NCI-H1930 (cell line): ENCODE results near the gene AHCYL1.
A peak's percentile ranks its signal among the peaks of the same experiment; 100 is the strongest.
"Not testable (repeated sequence)": the region's sequence is repeated elsewhere in the genome, so short reads cannot be mapped to it uniquely, and the experiment has no call there.

Experiments used
- DNase-seq, 2 experiments: peaks; one replicate each; lab custom pipeline; 2025; lab: John Stamatoyannopoulos, UW

Gene AHCYL1

GRCh38 chr1:109997867-109998229 lies 13.3 kb downstream of the AHCYL1 start:
- no peak for DNase-seq

- no peak for DNase-seq
These were observed 18.1 kb downstream of the AHCYL1 start for GRCh38 chr1:110002695-110003094.

GRCh38 chr1:110003747-110004428 lies 19.3 kb downstream of the AHCYL1 start:
- no peak for DNase-seq

GRCh38 chr1:110004583-110004982 lies 20.0 kb downstream of the AHCYL1 start:
- no peak for DNase-seq

DNA sequence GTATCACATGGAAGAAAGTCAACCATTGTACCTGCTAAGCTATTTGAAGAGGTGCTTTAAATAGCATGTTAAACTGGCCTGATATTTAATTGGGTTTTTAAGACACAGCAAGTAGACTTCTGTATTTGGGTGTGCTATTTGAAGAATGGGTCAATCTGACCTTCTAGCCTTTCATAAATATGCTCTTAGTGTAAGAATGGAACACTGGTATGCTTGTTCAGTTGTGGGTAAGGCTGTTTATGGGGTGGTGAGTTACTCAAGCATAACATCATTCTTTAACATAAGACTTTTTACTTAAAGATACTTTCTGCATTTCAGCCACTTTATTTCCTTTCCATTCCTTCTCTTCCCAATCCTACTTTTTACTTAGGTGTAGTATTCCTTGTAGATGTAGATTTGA lies 21.4 kb downstream of the AHCYL1 start:
- no peak for DNase-seq

GRCh38 chr1:110006516-110006915 lies 22.0 kb downstream of the AHCYL1 start:
- DNase-seq, result no peak

GRCh38 chr1:110007046-110007830 lies 22.7 kb downstream of the AHCYL1 start:
- DNase-seq, result no peak

- no peak for DNase-seq
These were observed 24.5 kb downstream of the AHCYL1 start for GRCh38 chr1:110008971-110009565.

DNA sequence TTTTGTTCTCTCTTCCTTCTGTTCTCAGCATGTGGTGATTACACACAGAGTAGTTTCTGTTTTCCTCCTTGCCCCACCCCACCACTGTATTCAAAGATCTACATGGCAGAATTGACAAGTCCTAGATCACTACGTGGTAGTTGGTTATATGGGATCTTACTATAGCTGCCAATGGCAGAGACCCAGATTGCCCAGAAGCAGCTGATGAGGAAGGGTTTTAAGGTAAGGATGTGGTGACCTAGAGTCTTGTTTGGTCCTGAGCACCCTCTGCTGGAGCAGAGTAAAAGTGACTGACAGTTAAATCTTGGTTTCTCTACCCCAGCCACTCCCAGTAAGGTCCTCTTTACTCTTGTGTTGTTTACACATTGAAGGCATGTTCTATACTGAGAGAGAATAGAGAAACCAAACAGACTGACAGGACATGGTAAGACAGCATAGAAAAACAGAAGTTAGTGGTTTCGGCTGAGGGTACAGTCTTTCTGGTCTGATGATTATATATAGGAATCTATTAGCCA lies 27.0 kb downstream of the AHCYL1 start:
- DNase-seq, result no peak

DNA sequence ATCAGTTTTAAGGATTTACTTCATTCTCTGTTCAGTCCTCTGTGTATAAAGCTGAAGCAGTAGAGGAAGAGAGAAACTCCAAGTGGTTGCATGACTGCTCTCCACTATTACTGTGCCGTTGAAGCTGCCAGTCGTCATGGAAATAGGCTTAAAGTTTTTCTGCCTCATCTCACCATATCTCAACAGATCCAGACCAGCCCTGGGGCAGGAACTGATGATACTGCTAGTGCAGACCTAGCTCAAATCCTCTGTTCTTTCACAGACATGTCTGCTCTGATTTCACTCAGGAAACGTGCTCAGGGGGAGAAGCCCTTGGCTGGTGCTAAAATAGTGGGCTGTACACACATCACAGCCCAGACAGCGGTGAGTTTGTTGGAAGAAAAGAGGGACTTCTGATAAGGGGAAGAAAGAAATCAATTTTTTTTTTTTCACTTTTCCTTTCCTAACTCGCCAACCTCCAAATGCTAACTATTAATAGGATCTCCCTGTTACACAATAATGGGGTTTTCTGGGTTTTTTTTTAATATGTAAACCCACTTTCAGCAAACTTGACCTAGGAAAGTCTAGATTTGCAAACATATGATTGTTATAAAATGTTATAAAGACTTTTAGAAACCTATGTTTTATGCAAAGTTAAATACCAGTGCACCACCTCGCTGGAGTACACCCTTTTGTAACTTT lies 27.7 kb downstream of the AHCYL1 start:
- no peak for DNase-seq

DNA sequence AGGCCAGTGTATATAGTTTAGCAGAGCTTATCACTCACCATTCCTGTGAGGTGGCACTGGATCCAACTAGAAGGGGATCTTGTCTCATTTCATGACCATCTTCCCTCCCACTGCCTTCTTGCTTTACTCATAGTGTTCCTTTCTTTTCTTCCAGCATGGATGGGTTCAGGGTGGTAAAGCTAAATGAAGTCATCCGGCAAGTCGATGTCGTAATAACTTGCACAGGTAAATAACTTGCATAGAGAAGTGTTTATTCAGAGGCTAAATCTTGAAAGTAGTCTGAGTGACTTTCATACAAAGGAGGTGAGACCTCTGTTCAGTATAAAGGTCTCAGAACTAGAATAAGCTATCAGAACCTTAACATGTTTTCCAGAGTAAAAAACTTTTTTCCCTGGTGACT lies 33.2 kb downstream of the AHCYL1 start:
- no peak for DNase-seq

- no peak for DNase-seq
These were observed 33.8 kb downstream of the AHCYL1 start for GRCh38 chr1:110018396-110018795.

- no peak for DNase-seq
These were observed 35.2 kb downstream of the AHCYL1 start for GRCh38 chr1:110019770-110020169.

GRCh38 chr1:110021285-110021684 lies 36.7 kb downstream of the AHCYL1 start:
- no peak for DNase-seq

DNA sequence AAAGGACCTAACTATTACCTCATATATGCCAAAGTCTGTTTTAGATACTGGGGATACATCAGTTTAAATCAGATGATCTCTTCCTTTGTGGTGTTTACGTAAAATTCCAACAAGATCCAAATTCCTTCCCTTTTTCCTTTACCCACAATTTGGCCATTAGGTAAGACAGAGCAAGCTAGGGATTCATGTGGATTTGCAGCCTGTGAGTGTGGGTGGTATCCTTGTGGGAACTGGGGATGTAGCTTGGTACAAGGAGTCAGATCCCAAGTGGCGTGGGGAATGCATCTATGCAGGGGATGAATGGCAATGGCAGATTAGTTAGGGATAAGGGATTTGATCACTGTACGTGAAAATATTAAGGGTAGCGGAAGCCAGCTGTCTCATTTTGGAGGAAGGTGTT lies 40.0 kb downstream of the AHCYL1 start:
- no peak for DNase-seq

- not testable (repeated sequence) for DNase-seq
These were observed 46.1 kb downstream of the AHCYL1 start for GRCh38 chr1:110030687-110031086.

- DNase-seq, result no peak
These were observed 47.8 kb downstream of the AHCYL1 start for GRCh38 chr1:110032327-110032726.

DNA sequence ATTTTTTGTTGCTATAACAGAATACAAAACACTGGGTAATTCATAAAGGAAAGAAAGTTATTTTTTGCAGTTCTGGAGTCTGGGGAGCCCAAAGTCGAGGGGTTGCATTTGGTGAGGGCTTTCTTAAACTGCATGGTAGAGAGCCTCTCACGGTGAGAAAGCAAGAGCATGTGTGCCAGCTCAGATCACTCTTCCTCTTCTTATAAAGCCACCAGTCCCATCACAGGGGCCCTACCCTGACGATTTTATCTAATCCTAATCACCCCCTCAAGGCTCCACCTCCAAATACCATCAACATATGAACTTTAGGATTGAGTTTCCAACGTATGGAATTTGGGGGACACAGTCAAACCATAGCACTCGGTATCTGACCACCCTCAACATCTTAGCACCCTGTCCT lies 48.9 kb downstream of the AHCYL1 start:
- DNase-seq, result no peak

GRCh38 chr1:110034040-110034450 lies 49.5 kb downstream of the AHCYL1 start:
- DNase-seq, result no peak

DNA sequence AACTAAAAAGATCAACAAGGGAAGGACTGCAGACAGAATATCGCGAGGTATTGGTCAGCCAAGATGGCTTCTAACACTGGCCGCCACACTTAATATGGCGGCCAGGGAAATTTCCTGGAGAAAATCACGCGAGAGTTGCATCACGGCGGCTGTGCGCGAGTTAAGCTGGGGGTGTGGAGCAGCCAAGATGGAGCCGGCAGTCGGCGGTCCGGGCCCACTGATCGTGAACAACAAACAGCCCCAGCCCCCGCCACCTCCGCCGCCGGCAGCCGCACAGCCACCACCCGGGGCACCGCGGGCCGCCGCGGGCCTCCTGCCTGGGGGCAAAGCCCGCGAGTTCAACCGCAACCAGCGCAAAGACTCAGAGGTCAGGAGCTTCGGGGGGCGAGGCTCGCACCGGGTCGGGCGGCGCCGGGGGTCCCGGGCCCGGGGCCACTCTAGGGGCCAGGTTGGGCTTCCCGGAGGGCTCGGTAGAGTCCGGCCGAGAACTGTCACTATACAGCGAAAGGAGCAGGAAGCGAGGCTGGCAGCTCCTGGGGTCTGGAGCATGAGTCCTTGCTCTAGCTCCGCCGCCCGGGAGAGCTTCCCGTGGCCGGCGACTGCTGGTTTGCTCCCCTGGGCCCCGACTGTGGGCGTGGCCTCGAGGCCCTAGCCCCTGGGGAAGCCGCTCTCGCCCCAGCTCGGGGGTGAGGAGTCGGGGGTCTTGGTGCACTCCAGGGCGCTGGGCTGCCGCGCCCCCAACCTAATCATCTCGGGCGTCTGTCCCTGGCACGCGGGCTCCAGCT lies 50.1 kb downstream of the AHCYL1 start, which contains the start of gene STRIP1:
TSS of gene STRIP1 (plus strand) at position 174 of the 785 bp plus-strand sequence. CDS start at position 188, 14 bp downstream.
- DNase-seq, result peak; percentile 86 to 92

GRCh38 chr1:110035236-110035752 lies 50.7 kb downstream of the AHCYL1 start:
- no peak for DNase-seq
